Astrocyte of the cerebellum (primary cell): ENCODE data around the gene TBC1D16.
A peak's percentile ranks its signal among the peaks of the same experiment; 100 is the strongest.

Experiments used
- DNase-seq: peaks from one replicate; pipeline ENCODE4 v3.0.0-alpha.2; 2011; ENCODE audit warnings: low read depth
- H3K4me3 ChIP-seq: 2 replicates; pipeline ENCODE4 v1.5.1; 2011; ENCODE audit warnings: mild to moderate bottlenecking, low read depth, low read length, moderate library complexity
- CTCF ChIP-seq: IDR thresholded peaks from 2 replicates; pipeline ENCODE4 v1.5.1; 2012; ENCODE audit warnings: low read length, low read depth, moderate library complexity, mild to moderate bottlenecking; ENCODE audit errors: missing control alignments
- in situ Hi-C: cut with HindIII; loops from 2 replicates; pipeline ENCODE4 v1.10.0; 2017; ENCODE audit warnings: low sequenced_read_pairs

Gene TBC1D16

GRCh38 chr17:79931817-79932309, 103.8 kb downstream of the TBC1D16 start:
- DNase-seq = no peak
- no peak overlapping the region for H3K4me3 ChIP-seq
- TF ChIP-seq CTCF = no peak
- in situ Hi-C loops = no loop called here

GRCh38 chr17:79930877-79931816, 104.5 kb downstream of the TBC1D16 start:
- in situ Hi-C loops = no loop called here
- no peak for TF ChIP-seq CTCF
- H3K4me3 ChIP-seq = no peak overlapping the region
- no peak for DNase-seq

- no peak for DNase-seq
- TF ChIP-seq CTCF = no peak
- in situ Hi-C loops = no loop called here
- H3K4me3 ChIP-seq = peak overlapping the region; percentile 38
These were observed 105.4 kb downstream of the TBC1D16 start for GRCh38 chr17:79930062-79930876.

GRCh38 chr17:79929257-79930061, 106.2 kb downstream of the TBC1D16 start:
- no peak for DNase-seq
- no peak for TF ChIP-seq CTCF
- in situ Hi-C loops = no loop called here
- no peak overlapping the region for H3K4me3 ChIP-seq

GRCh38 chr17:79928502-79929256, 107.0 kb downstream of the TBC1D16 start:
- in situ Hi-C loops = no loop called here
- no peak for TF ChIP-seq CTCF
- no peak for DNase-seq
- no peak overlapping the region for H3K4me3 ChIP-seq
